CD8-positive, alpha-beta memory T cell (primary cell): ENCODE measurements around the gene PRKAR1B. TPM values are rescaled to one million over a fixed set of nuclear protein-coding genes. Genes with fewer than 3 reads are reported as not detected.
A peak's percentile ranks its signal among the peaks of the same experiment; 100 is the strongest.

Source experiments
- CTCF ChIA-PET: fragments of 350-600 bp; sonication (Branson Sonifier 250); formaldehyde crosslinking; loops from one replicate; lab custom pipeline; 2021; ENCODE audit warnings: antibody characterized with exemption; lab: Charles Lee
- POLR2A ChIA-PET: fragments of 350-600 bp; sonication (Branson Sonifier 250); formaldehyde crosslinking; loops from one replicate; lab custom pipeline; 2021; ENCODE audit warnings: antibody characterized with exemption; lab: Charles Lee
- DNase-seq, 5 donors: peaks; one replicate each; pipeline versions ENCODE4 v3.0.0 to v3.0.0-alpha.2; 2020 to 2022; ENCODE audit warnings: mixed read lengths in 1 of 5
- H3K27ac ChIP-seq: one replicate; pipeline ENCODE4 v1.7.0; 2013; ENCODE audit warnings: low read depth, mild to moderate bottlenecking, low read length, moderate library complexity
- H3K27me3 ChIP-seq: 2 replicates; pipeline ENCODE4 v1.7.0; 2013; ENCODE audit warnings: low read length, mild to moderate bottlenecking; ENCODE audit not compliant: insufficient read depth, poor library complexity, severe bottlenecking
- H3K36me3 ChIP-seq: 2 replicates; pipeline ENCODE4 v1.7.0; 2013; ENCODE audit warnings: mild to moderate bottlenecking, low read length, moderate library complexity; ENCODE audit not compliant: insufficient read depth
- H3K4me1 ChIP-seq: 2 replicates; pipeline ENCODE4 v1.7.0; 2013; ENCODE audit warnings: mild to moderate bottlenecking, low read length, moderate library complexity; ENCODE audit not compliant: insufficient read depth
- H3K4me3 ChIP-seq: 2 replicates; pipeline ENCODE4 v1.7.0; 2013; ENCODE audit warnings: mild to moderate bottlenecking, low read length
- H3K9me3 ChIP-seq: 2 replicates; pipeline ENCODE4 v1.7.0; 2013; ENCODE audit warnings: mild to moderate bottlenecking, low read length
- H3K27ac Mint-ChIP-seq, 8 donors: one replicate each; pipeline ENCODE4 v1.8.0; 2020 to 2021; ENCODE audit warnings: mixed read lengths in 8 of 8, mild to moderate bottlenecking in 6 of 8, inconsistent platforms in 3 of 8, moderate library complexity in 3 of 8
- H3K27me3 Mint-ChIP-seq, 2 donors: one replicate each; pipeline ENCODE4 v1.8.0; 2020 to 2021; ENCODE audit warnings: mixed read lengths in 2 of 2, mild to moderate bottlenecking in 1 of 2, moderate library complexity in 1 of 2
- H3K36me3 Mint-ChIP-seq, 3 donors: one replicate each; pipeline ENCODE4 v1.8.0; 2020 to 2021; ENCODE audit warnings: mixed read lengths in 3 of 3, inconsistent platforms in 1 of 3, mild to moderate bottlenecking in 1 of 3
- H3K4me1 Mint-ChIP-seq, 3 donors: one replicate each; pipeline ENCODE4 v1.8.0; 2020 to 2021; ENCODE audit warnings: mixed read lengths in 3 of 3, inconsistent platforms in 1 of 3, mild to moderate bottlenecking in 1 of 3
- H3K4me3 Mint-ChIP-seq, 7 donors: one replicate each; pipeline ENCODE4 v1.8.0; 2020 to 2021; ENCODE audit warnings: mixed read lengths in 7 of 7, mild to moderate bottlenecking in 6 of 7, moderate library complexity in 4 of 7, inconsistent platforms in 2 of 7
- H3K9me3 Mint-ChIP-seq, 5 donors: one replicate each; pipeline ENCODE4 v1.8.0; 2020 to 2022; ENCODE audit warnings: mixed read lengths in 5 of 5, mild to moderate bottlenecking in 3 of 5, moderate library complexity in 2 of 5, inconsistent platforms in 1 of 5
- polyA plus RNA-seq: library from polyadenylated mRNA; unstranded; fragments of 300-500 nt; fragmentation: Illumina TruSeq; gene quantifications from one replicate; pipeline ENCODE4 v1.2.3, GENCODE V29; 2021
- total RNA-seq, 2 experiments: library from RNA; stranded (reverse); gene quantifications; one replicate each; pipeline ENCODE4 v1.2.3, GENCODE V29; 2021

Gene PRKAR1B
- total and polyA plus RNA-seq, 3 experiments from 2014 or later, result 8.1 to 32.4 (median 28.3) TPM

GRCh38 chr7:712381-713138, 14.5 kb downstream of the PRKAR1B start:
- POLR2A ChIA-PET, result no interaction called here
- H3K27ac ChIP-seq, result no peak overlapping the region
- H3K9me3 Mint-ChIP-seq, result no peaks in the 10 kb centered on the region
- H3K27ac Mint-ChIP-seq, result no peak overlapping the region
- peaks cover 10 to 12% of the 10 kb centered on the region in 2 donors for H3K27me3 Mint-ChIP-seq
- no peak overlapping the region for H3K4me3 ChIP-seq
- no peaks in the 10 kb centered on the region for H3K36me3 ChIP-seq
- peaks cover 3 to 5% (median 3%) of the 10 kb centered on the region in 3 donors for H3K36me3 Mint-ChIP-seq
- no peaks in the 10 kb centered on the region for H3K9me3 ChIP-seq
- CTCF ChIA-PET, result no interaction called here
- no peaks in the 10 kb centered on the region for H3K27me3 ChIP-seq
- H3K4me1 Mint-ChIP-seq, result peaks cover 6 to 19% (median 10%) of the 10 kb centered on the region in 3 donors
- DNase-seq, result peak in 1 of 5 donors; percentile 33
- no peaks in the 10 kb centered on the region for H3K4me1 ChIP-seq
- peak overlapping the region in 4 of 7 donors; percentile 27 to 50 (median 42) for H3K4me3 Mint-ChIP-seq

- H3K4me1 Mint-ChIP-seq, result peaks cover 6 to 19% (median 10%) of the 10 kb centered on the region in 3 donors
- no peak overlapping the region for H3K4me3 Mint-ChIP-seq
- ChIA-PET POLR2A (no interaction called here), CTCF (no interaction called here)
- no peaks in the 10 kb centered on the region for H3K9me3 ChIP-seq
- H3K27ac Mint-ChIP-seq, result no peak overlapping the region
- H3K4me1 ChIP-seq, result no peaks in the 10 kb centered on the region
- no peaks in the 10 kb centered on the region for H3K9me3 Mint-ChIP-seq
- no peaks in the 10 kb centered on the region for H3K27me3 ChIP-seq
- peaks cover 10 to 12% of the 10 kb centered on the region in 2 donors for H3K27me3 Mint-ChIP-seq
- H3K4me3 ChIP-seq, result no peak overlapping the region
- H3K36me3 Mint-ChIP-seq, result peaks cover 3 to 6% (median 3%) of the 10 kb centered on the region in 3 donors
- H3K36me3 ChIP-seq, result no peaks in the 10 kb centered on the region
- DNase-seq, result no peak
- no peak overlapping the region for H3K27ac ChIP-seq
These were observed 15.1 kb downstream of the PRKAR1B start for GRCh38 chr7:711922-712380.

GRCh38 chr7:711093-711921, 15.8 kb downstream of the PRKAR1B start:
- H3K27ac ChIP-seq, result no peak overlapping the region
- Mint-ChIP-seq H3K27ac (no peak overlapping the region), H3K27me3 (peaks cover 10 to 12% of the 10 kb centered on the region in 2 donors), H3K36me3 (peaks cover 3 to 6% (median 3%) of the 10 kb centered on the region in 3 donors), H3K4me1 (peaks cover 6 to 19% (median 10%) of the 10 kb centered on the region in 3 donors), H3K4me3 (peak overlapping the region in 6 of 7 donors; percentile 9 to 68 (median 28)), H3K9me3 (no peaks in the 10 kb centered on the region)
- no peaks in the 10 kb centered on the region for H3K9me3 ChIP-seq
- H3K27me3 ChIP-seq, result no peaks in the 10 kb centered on the region
- H3K4me1 ChIP-seq, result no peaks in the 10 kb centered on the region
- ChIA-PET POLR2A (no interaction called here), CTCF (no interaction called here)
- no peak overlapping the region for H3K4me3 ChIP-seq
- DNase-seq, result no peak
- H3K36me3 ChIP-seq, result no peaks in the 10 kb centered on the region

- peaks cover 8 to 12% of the 10 kb centered on the region in 2 donors for H3K27me3 Mint-ChIP-seq
- Histone ChIP-seq H3K36me3 (no peaks in the 10 kb centered on the region), H3K4me3 (no peak overlapping the region), H3K27me3 (no peaks in the 10 kb centered on the region), H3K9me3 (no peaks in the 10 kb centered on the region), H3K4me1 (no peaks in the 10 kb centered on the region), H3K27ac (no peak overlapping the region)
- DNase-seq, result no peak
- no peaks in the 10 kb centered on the region for H3K9me3 Mint-ChIP-seq
- H3K4me1 Mint-ChIP-seq, result peaks cover 6 to 19% (median 10%) of the 10 kb centered on the region in 3 donors
- POLR2A ChIA-PET, result no interaction called here
- H3K27ac Mint-ChIP-seq, result peak overlapping the region in 2 of 8 donors; percentile 52 to 79
- peak overlapping the region in 5 of 7 donors; percentile 1 to 38 (median 15) for H3K4me3 Mint-ChIP-seq
- H3K36me3 Mint-ChIP-seq, result peaks cover 3 to 6% (median 3%) of the 10 kb centered on the region in 3 donors
- CTCF ChIA-PET, result no interaction called here
These were observed 16.9 kb downstream of the PRKAR1B start for GRCh38 chr7:710161-710560.

- Histone ChIP-seq H3K4me1 (no peaks in the 10 kb centered on the region), H3K4me3 (no peak overlapping the region), H3K27me3 (no peaks in the 10 kb centered on the region), H3K27ac (no peak overlapping the region), H3K9me3 (no peaks in the 10 kb centered on the region), H3K36me3 (no peaks in the 10 kb centered on the region)
- Mint-ChIP-seq H3K9me3 (peaks cover 3 to 6% (median 4%) of the 10 kb centered on the region in 5 donors), H3K4me1 (peaks cover 0 to 3% (median 0%) of the 10 kb centered on the region in 3 donors), H3K36me3 (peaks cover 7 to 11% (median 8%) of the 10 kb centered on the region in 3 donors), H3K27me3 (peaks cover 0 to 1% of the 10 kb centered on the region in 2 donors), H3K4me3 (no peak overlapping the region), H3K27ac (peak overlapping the region in 1 of 8 donors; percentile 17)
- DNase-seq, result no peak
- CTCF ChIA-PET, result no interaction called here
- POLR2A ChIA-PET, result no interaction called here
These were observed 19.6 kb downstream of the PRKAR1B start for GRCh38 chr7:707296-708000.

GRCh38 chr7:706721-707120, 20.4 kb downstream of the PRKAR1B start:
- H3K27ac Mint-ChIP-seq, result no peak overlapping the region
- POLR2A ChIA-PET, result no interaction called here
- CTCF ChIA-PET, result no interaction called here
- Histone ChIP-seq H3K4me1 (no peaks in the 10 kb centered on the region), H3K9me3 (no peaks in the 10 kb centered on the region), H3K27ac (no peak overlapping the region), H3K4me3 (no peak overlapping the region), H3K27me3 (no peaks in the 10 kb centered on the region), H3K36me3 (no peaks in the 10 kb centered on the region)
- peaks cover 0 to 1% of the 10 kb centered on the region in 2 donors for H3K27me3 Mint-ChIP-seq
- H3K4me3 Mint-ChIP-seq, result no peak overlapping the region
- peaks cover 7 to 17% (median 8%) of the 10 kb centered on the region in 3 donors for H3K36me3 Mint-ChIP-seq
- H3K4me1 Mint-ChIP-seq, result peaks cover 0 to 3% (median 0%) of the 10 kb centered on the region in 3 donors
- peaks cover 4 to 7% (median 5%) of the 10 kb centered on the region in 5 donors for H3K9me3 Mint-ChIP-seq
- DNase-seq, result no peak

- Mint-ChIP-seq H3K27ac (peak overlapping the region in 1 of 8 donors; percentile 32), H3K4me3 (no peak overlapping the region), H3K4me1 (no peaks in the 10 kb centered on the region), H3K27me3 (no peaks in the 10 kb centered on the region), H3K9me3 (peaks cover 4 to 7% (median 5%) of the 10 kb centered on the region in 5 donors), H3K36me3 (peaks cover 4 to 19% (median 10%) of the 10 kb centered on the region in 3 donors)
- H3K27ac ChIP-seq, result no peak overlapping the region
- DNase-seq, result no peak
- H3K4me3 ChIP-seq, result no peak overlapping the region
- no peaks in the 10 kb centered on the region for H3K36me3 ChIP-seq
- H3K9me3 ChIP-seq, result no peaks in the 10 kb centered on the region
- H3K4me1 ChIP-seq, result no peaks in the 10 kb centered on the region
- no peaks in the 10 kb centered on the region for H3K27me3 ChIP-seq
- POLR2A ChIA-PET, result no interaction called here
- CTCF ChIA-PET, result no interaction called here
These were observed 24.0 kb downstream of the PRKAR1B start for GRCh38 chr7:703049-703448.
